ENCODE results near the gene CEP70.
"Not testable (repeated sequence)": the region's sequence is repeated elsewhere in the genome, so short reads cannot be mapped to it uniquely, and the experiment has no call there.

Gene CEP70

DNA sequence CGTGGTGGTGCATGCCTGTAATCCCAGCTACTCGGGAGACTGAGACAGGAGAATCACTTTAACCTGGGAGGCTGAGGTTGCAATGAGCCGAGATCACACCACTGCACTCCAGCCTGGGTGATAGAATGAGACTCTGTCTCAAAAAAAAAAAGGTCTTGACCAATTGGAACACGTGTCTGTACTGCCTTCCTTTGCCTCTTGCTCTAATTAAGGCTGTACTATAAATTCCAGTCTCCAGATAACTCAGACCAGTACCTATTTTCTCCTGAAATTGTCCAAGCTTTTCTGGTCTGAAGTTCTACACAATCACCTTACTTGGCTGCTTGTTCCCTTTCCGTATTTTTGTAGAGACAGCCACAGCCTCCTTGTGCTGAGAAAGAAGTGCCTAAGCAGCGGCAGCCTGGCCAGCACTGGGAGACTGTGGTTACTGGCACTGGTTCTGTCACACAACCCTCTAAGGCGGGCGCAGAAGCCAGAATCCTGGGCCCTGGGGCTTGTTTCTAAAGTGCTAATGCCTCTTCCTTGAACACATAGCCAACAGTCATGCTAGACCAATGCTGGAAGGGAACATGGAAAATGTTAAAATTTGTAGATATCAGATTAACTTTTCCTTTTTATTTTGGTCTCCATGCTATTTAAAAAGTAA lies 6.2 kb upstream of the CEP70 start:
- TF ChIP-seq SPI1 (IDR thresholded peaks at IDR 0.05; ENCODE audit: borderline replicate concordance, low read depth) (no peak), POLR2AphosphoS5 (IDR thresholded peaks at IDR 0.05; ENCODE audit: low read depth) (no peak), GABPA (IDR thresholded peaks at IDR 0.05; ENCODE audit: low read depth) (no peak)
- TF ChIP-seq, protein P1, sequence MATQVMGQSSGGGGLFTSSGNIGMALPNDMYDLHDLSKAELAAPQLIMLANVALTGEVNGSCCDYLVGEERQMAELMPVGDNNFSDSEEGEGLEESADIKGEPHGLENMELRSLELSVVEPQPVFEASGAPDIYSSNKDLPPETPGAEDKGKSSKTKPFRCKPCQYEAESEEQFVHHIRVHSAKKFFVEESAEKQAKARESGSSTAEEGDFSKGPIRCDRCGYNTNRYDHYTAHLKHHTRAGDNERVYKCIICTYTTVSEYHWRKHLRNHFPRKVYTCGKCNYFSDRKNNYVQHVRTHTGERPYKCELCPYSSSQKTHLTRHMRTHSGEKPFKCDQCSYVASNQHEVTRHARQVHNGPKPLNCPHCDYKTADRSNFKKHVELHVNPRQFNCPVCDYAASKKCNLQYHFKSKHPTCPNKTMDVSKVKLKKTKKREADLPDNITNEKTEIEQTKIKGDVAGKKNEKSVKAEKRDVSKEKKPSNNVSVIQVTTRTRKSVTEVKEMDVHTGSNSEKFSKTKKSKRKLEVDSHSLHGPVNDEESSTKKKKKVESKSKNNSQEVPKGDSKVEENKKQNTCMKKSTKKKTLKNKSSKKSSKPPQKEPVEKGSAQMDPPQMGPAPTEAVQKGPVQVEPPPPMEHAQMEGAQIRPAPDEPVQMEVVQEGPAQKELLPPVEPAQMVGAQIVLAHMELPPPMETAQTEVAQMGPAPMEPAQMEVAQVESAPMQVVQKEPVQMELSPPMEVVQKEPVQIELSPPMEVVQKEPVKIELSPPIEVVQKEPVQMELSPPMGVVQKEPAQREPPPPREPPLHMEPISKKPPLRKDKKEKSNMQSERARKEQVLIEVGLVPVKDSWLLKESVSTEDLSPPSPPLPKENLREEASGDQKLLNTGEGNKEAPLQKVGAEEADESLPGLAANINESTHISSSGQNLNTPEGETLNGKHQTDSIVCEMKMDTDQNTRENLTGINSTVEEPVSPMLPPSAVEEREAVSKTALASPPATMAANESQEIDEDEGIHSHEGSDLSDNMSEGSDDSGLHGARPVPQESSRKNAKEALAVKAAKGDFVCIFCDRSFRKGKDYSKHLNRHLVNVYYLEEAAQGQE (IDR thresholded peaks at IDR 0.05; ENCODE audit: insufficient replicate concordance, low read depth): no peak
- TF ChIP-seq, protein P2, sequence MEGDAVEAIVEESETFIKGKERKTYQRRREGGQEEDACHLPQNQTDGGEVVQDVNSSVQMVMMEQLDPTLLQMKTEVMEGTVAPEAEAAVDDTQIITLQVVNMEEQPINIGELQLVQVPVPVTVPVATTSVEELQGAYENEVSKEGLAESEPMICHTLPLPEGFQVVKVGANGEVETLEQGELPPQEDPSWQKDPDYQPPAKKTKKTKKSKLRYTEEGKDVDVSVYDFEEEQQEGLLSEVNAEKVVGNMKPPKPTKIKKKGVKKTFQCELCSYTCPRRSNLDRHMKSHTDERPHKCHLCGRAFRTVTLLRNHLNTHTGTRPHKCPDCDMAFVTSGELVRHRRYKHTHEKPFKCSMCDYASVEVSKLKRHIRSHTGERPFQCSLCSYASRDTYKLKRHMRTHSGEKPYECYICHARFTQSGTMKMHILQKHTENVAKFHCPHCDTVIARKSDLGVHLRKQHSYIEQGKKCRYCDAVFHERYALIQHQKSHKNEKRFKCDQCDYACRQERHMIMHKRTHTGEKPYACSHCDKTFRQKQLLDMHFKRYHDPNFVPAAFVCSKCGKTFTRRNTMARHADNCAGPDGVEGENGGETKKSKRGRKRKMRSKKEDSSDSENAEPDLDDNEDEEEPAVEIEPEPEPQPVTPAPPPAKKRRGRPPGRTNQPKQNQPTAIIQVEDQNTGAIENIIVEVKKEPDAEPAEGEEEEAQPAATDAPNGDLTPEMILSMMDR (IDR thresholded peaks at IDR 0.05; ENCODE audit: insufficient read depth, low read length): no peak

DNA sequence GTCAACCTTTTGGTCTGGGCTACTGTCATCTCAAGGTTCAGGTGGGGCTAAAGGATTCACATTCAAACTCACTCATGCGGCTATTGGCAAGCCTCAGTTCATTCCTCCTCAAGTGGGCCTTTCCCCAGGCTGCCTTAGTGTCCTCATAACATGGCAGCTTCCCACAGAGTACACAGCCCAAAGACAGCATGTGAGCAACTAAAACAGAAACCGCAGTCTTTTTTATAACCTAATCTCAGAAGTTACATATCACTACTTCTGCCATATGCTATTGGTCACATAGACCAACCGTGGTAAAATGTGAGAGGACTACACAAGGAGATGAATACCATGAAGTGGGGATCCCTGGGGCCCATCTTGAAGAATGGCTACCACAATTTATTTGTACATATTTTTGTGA lies 4.5 kb upstream of the CEP70 start:
- H3K27ac ChIP-seq (replicated peaks): no peak overlapping the region
- TF ChIP-seq SPI1 (IDR thresholded peaks at IDR 0.05; ENCODE audit: borderline replicate concordance, low read depth): no peak
- TF ChIP-seq, protein P1 (IDR thresholded peaks at IDR 0.05; ENCODE audit: insufficient replicate concordance, low read depth): no peak
- TF ChIP-seq GABPA (IDR thresholded peaks at IDR 0.05; ENCODE audit: low read depth): no peak
- TF ChIP-seq, protein P2 (IDR thresholded peaks at IDR 0.05; ENCODE audit: insufficient read depth, low read length): no peak
- TF ChIP-seq POLR2AphosphoS5 (IDR thresholded peaks at IDR 0.05; ENCODE audit: low read depth): no peak
- peaks cover 7% of the 10 kb centered on the region for H3K27me3 ChIP-seq (ENCODE audit: insufficient read depth, poor library complexity, severe bottlenecking)
- DNase-seq (ENCODE audit: low read depth in 1 of 2, low spot score in 1 of 2): no peak
- no peak overlapping the region for H3K4me3 ChIP-seq (replicated peaks; ENCODE audit: insufficient read depth, low read length)

More for the DNA sequence above, 6.2 kb upstream of the CEP70 start:
- DNase-seq (ENCODE audit: low read depth in 1 of 2, low spot score in 1 of 2): no peak
- Histone ChIP-seq H3K4me3 (replicated peaks; ENCODE audit: insufficient read depth, low read length) (no peak overlapping the region), H3K27ac (replicated peaks) (no peak overlapping the region), H3K27me3 (ENCODE audit: insufficient read depth, poor library complexity, severe bottlenecking) (no peaks in the 10 kb centered on the region)

DNA sequence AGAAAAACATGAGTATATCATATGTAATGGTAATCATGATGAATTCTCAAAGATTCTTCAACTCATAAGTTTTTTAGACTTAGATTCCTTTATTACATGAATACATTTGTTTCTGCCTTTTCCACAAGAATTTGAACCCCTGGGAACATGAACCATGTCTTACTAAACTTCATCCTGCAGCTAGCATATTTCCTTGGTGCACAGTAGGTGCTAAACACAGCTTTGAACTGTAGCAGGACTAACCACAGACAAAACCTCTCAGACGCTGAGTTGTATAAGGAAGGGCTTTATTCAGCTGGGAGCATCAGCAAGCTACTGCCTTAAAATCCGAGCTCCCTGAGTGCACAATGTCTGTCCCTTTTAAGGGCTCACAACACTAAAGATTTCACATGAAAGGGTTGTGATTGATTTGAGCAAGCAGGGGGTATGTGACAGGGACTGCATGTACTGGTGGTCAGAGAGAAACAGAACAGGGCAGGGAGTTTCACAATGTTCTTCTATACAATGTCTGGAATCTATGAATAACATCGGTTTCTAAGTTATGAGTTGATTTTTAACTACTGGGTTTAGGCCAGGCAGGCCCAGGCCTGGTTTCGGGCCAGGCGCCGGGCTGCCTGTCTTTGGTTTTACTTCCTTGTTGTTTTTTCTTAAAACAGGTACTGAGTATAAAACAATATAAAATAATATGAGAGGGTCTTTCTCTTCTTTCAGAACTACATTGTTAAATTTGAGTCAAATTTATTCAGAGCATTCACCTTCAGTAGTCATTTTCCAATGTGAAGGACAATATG lies 3.3 kb upstream of the CEP70 start:
- not testable (repeated sequence) for H3K4me3 ChIP-seq (replicated peaks; ENCODE audit: insufficient read depth, low read length); DNase-seq (ENCODE audit: low read depth in 1 of 2, low spot score in 1 of 2); H3K27ac ChIP-seq (replicated peaks)
- H3K27me3 ChIP-seq (ENCODE audit: insufficient read depth, poor library complexity, severe bottlenecking): peaks cover 13% of the 10 kb centered on the region

DNA sequence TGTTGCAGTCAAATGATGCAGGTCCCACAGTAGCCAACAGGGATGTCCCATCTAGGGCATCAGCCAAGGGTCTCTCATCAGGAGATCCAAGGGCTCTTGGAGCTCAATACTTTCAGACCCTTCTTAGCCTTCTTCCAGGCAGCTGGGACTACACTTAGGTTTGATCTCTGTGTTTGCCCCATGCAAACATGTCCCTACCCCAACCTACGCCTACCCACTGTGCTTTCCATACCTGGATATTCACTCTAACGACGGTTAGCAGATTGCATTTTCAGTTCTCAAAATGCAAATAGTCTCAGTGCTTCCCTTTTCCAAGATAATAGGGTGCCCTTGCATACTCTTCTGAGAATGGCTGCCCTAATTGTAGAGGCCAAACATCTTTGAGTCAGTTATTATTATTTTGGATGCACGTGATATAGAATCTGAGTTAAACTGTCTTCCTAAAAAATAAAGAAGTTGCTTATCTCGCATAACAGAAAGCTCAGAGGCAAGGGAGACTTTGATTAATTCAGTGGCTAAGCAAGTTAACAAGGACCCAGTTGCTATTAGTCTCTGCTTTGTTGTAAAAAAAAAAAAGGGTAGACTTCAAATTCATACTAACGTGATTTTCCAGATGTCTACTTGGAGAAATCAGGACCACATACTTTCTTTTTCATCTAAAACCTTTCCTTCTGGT lies 1.0 kb upstream of the CEP70 start:
- DNase-seq (ENCODE audit: low read depth in 1 of 2, low spot score in 1 of 2): no peak
- TF ChIP-seq GABPA (IDR thresholded peaks at IDR 0.05; ENCODE audit: low read depth) (no peak), SPI1 (IDR thresholded peaks at IDR 0.05; ENCODE audit: borderline replicate concordance, low read depth) (no peak)
- peaks cover 14% of the 10 kb centered on the region for H3K27me3 ChIP-seq (ENCODE audit: insufficient read depth, poor library complexity, severe bottlenecking)
- H3K4me3 ChIP-seq (replicated peaks; ENCODE audit: insufficient read depth, low read length): no peak overlapping the region
- H3K27ac ChIP-seq (replicated peaks): no peak overlapping the region
